ENCODE results near the gene YY1. TPM values are rescaled to one million over a fixed set of nuclear protein-coding genes. Genes with fewer than 3 reads are reported as not detected.
"Not testable (repeated sequence)": the region's sequence is repeated elsewhere in the genome, so short reads cannot be mapped to it uniquely, and the experiment has no call there.

Gene YY1
- total RNA-seq, 1 donor from 2014 or later = 48.1 TPM

- intact Hi-C loops (cut with DNase I) = no loop called here
- peak; percentile 13 for ATAC-seq (ENCODE audit: poor library complexity)
- peak; percentile 79 for DNase-seq
These were observed 65.9 kb downstream of the YY1 start for GRCh38 chr14:100304825-100305323.

DNA sequence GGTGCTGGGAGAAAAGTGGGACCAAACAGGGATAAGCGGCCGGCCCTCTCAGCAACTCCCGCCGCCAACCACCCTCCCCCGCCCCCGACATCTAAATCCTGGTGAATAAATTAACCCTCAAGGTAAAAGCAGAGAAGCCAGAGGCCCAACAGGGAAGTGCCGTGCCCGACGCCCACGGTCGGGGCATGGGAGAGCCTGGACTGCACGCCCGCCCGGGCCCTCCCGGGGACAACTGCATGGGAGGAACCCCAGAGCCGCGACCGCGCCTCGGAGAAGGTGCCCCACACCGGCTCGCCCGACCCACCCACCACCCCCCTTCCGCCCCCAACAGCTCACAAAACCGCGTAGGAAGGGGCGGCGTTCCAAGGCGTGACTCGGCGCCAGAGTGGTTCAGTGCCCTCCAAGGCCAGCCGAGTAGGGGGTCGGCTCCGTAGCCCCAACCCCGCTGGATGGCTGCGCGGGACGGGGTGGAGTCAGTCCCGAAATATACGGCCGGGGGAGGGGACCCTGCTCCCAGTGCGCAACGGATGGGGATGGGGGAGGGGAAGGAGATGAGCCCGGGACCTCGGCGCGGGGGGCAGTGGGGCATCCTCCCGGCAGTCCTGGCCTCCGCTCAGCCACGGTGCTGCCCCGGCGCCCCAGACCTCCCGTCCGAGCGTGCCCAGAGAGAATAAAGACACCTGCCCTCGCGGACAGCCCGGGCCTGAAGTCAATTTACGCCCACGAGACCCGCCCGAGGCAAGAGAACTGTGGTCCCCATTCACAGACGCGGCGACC is 66.6 kb downstream of the YY1 start:
- ATAC-seq (ENCODE audit: poor library complexity) (peak; percentile 7), DNase-seq (peak; percentile 61)
- intact Hi-C loops (cut with DNase I) = no loop called here

DNA sequence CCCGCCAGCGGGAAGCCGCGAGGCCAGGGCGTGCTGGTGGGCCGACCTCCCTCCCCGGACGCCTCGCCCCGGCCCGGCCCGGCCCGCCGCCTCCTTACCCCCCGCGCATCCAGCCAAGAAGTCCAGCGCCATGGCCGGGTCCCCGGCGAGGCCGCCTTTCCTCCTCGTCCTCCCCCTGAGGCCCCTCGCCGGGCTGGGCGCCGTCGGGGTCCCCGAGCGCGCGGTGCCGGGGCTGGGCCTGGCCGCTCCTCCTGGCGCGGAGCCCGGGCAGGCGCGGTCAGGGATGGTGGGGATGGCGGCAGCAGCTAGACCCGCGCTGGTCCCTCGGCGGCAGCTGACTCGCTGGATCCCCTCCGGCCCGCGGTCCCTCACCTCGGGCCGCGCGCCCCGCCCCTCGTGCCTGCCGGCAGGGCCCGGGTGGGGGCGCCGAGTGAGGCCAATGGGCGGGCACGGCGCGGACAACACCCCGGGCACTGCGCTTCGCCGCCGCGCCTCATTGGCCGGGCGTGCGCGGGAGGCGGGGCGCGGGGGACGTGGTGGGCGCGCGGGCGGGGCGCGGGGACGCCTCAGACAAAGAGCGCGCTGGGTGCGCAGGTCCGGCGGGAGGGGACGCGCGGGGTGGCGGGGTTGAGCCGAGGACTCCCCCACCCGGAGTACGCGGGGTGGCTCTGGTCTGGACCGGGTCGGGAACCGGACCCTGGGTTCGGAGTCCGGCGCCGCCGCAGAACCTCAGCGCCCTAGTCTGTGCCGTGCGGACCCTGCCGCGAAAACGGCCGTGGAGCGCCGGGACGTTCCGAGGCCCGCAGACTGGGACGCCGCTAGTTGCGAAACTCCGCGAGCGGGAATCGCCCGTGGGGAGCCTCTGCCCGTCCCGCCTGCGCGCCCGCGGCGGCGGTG is 67.4 kb downstream of the YY1 start, which contains the start of gene SLC25A29:
SLC25A29 (minus strand) TSS at position 344 of the 897 bp plus-strand sequence; CDS start at position 132, 212 bp downstream.
- intact Hi-C loops (cut with DNase I) = no loop called here
- DNase-seq (peak; percentile 93), ATAC-seq (ENCODE audit: poor library complexity) (peak; percentile 96)

DNA sequence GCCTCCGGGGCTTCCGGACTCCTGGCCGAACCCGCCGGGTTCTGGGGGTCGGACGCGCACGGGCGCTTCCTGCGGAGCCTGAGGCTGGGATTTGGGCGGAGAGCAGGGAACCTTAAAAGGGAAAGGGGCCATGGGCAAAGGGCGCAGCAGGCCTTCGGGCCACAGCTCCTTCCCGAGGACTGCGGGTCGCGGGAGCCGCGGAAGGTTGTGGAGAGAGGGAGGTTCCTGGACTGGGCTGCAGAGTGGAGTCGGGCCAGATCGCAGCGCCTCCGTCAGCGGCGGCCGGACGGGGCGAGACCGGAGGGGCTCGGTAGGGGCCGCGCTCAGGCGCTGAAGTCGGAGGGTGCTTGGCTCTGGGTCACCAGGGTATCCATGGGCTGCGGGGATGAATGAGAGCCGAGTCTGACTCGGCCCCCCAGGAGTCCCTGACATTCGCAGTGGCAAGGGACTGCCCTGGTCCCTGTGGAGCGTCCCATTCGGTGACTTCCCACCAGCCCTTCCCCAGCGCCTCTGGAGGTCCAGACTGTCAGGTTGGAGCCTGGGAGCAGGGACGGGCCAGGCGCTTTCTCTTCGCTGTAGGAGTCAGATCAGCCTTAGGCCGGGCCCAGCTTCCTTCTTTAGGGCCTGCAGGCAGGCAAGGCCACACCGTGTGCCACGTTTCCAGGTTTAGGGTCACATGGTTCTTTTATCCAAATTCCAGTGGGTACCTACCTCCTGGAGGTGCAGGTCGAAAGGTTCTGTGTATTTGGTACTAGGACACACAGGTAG is 68.2 kb downstream of the YY1 start:
- peak; percentile 27 for ATAC-seq (ENCODE audit: poor library complexity)
- peak; percentile 60 for DNase-seq
- intact Hi-C loops (cut with DNase I) = no loop called here

- intact Hi-C loops (cut with DNase I) = no loop called here
- ATAC-seq (ENCODE audit: poor library complexity) (no peak), DNase-seq (no peak)
These were observed 69.0 kb downstream of the YY1 start for GRCh38 chr14:100307766-100308426.

- DNase-seq; ATAC-seq (ENCODE audit: poor library complexity); intact Hi-C loops (cut with DNase I): not testable (repeated sequence)
These were observed 69.5 kb downstream of the YY1 start for GRCh38 chr14:100308427-100308792.

DNA sequence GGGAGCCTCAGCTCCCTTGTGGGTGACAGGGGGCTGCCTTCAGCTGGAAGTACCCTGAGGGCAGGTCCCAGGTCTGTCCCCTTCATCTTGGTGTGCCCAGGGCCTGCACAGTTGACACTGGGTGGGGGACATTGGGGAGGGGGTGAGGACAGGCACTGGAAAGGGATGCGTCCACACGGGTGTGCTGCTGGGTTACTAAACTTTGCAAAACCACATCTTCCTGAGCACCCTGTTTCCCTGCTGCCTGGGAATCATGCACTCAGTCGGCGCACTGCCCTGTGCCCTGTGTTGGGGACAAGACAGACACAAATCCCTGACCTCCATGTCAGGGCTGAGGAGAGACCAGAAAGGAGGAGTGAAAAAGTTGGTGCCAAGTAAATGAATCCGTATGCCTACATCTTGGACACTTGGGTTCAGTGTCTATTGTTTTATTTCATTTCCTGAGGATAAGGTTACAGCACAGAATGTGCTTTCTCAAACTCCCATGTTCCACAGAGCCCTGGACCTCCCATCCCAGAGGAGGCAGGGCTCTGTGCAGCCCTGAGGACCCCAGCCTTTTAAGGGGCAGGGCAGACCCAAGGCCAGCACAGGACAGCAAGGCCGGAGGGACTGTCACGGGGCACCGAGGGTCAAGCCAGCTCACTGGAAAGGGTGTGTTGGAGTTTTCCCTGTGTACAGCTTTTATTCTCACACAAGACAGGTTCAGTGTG is 70.2 kb downstream of the YY1 start:
- ATAC-seq (ENCODE audit: poor library complexity) = no peak
- no peak for DNase-seq
- intact Hi-C loops (cut with DNase I) = no loop called here

DNA sequence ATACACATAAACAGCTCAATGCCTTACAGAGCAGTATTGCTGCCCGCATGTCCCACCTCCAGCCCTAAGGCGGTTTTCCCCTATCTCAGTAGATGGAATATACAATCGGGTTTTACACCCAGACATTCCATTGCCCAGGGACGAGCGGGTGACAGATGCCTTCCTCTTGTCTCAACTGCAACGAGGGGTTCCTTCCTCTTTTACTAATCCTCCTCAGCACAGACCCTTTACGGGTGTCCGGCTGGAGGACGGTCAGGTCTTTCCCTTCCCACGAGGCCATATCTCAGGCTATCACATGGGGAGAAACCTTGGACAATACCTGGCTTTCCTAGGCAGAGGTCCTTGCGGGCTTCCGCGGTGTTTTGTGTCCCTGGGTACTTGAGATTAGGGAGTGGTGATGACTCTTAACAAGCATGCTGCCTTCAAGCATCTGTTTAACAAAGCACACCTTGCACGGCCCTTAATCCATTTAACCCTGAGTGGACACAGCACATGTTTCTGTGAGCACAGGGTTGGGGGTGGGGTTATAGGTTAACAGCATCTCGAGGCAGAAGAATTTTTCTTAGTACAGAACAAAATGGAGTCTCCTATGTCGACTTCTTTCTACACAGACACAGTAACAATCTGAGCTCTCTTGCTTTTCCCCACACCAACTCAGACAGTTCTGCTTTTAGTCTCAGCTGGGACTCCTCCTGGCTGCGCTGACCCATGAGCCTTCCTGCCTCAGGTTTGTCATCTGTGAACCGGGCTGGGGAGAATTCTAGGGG is 73.3 kb downstream of the YY1 start:
- DNase-seq; ATAC-seq (ENCODE audit: poor library complexity); intact Hi-C loops (cut with DNase I): not testable (repeated sequence)

DNA sequence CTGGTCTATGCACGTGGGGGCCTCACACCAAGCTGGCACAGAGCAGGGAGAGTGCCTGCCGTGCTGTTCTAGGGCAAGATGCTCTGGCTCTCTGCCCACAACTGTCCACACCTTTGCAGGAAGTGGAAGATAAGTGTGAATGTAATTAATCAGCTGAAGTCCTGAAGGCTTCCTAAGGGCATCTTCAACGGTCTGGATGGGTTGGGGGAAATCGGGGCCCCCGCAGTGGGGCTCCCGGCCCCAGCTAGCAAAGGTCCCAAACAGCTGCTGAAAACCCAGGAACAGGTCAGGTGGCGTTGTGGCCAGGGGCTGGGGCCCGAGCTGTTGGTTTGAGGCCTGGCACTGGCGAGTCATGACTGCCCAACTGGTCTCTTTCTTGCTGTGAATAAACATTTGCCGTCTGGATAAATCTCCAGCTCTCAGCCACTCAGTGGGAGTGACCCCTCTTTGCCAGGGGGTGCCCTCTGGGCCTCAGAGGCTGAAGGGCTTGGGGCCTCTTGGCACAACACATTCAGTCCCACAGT is 74.0 kb downstream of the YY1 start:
- ATAC-seq (ENCODE audit: poor library complexity) (no peak), DNase-seq (no peak)
- intact Hi-C loops (cut with DNase I) = no loop called here

DNA sequence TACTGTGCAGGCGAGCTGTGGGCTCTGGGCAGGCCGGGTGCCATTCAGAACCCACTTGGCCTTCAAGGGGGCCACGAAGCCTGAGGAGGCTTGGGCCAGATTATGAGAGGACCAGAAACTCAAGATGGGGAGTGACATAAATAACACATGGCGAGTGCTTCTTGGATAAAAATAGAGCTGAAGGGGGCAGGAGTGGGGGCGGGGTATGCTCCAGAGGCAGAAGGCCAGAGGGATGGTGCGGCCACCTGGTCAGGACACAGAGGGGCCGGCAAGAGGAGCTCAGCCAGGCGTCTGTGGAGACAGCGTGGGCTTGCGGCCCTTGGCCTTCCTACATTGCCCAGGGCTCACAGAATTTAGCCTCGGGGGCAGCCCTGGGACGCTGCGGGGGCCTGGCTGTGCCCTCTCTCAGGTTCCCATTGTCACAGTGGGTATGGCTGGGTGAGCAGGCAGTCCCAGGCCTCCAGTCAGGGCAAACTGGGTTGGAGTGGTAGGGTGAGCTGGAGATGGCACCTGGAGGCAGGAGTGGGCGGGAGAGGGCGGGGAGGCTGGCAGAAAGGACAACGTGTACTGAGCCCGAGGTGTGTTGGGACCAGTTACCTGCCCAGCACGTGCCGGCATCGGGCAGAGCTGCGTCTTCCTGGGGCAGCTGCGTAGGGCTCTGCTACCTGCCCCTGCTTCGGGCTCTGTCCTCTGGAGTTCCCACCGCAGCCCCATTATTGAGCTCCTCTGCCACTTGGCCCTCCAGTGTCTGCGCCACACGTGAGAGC is 74.7 kb downstream of the YY1 start:
- intact Hi-C loops (cut with DNase I) = no loop called here
- ATAC-seq (ENCODE audit: poor library complexity) (no peak), DNase-seq (no peak)

GRCh38 chr14:100314724-100315123 is 75.8 kb downstream of the YY1 start:
- ATAC-seq (ENCODE audit: poor library complexity) (no peak), DNase-seq (no peak)
- intact Hi-C loops (cut with DNase I) = no loop called here

GRCh38 chr14:100317389-100317788 is 78.4 kb downstream of the YY1 start:
- intact Hi-C loops (cut with DNase I) = no loop called here

DNA sequence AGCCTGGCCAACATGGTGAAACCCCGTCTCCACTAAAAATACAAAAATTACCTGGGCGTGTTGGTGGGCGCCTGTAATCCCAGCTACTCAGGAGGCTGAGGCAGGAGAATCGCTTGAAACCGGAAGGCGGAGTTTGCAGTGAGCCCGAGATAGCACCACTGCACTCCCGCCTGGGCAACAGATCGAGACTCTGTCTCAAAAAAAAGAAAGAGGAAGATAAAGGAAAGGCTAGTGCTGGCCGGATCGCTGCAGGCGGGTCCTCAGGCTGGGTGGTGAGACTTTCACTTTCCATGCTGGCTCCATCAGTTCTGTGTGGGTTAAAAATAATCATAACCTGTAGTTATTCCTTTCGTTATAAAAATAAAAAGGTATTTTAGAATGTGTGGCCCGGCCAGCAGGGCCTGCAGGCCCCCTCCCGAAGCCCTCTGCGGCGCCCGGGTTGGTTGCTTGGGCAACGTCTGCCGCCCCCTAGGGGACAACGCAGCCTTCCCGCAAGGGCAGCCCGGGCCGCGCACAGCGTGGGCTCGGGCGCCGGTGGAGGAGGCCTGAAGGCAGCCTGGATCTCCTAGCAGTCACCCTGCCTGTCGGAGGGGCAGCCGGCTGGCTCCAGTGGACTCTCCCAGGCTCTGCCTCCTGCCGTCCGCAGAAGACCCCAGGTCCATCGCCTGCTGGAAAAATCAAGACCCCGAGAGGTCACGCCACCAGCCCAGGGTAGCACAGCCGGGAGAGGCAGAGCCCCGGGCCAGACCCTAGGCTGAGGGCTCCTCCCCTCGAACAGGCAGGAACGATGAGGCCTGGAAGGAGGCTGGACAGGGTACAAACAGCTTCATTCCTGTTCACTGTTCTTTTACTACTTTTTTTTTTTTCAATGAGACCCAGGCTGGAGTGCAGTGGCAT is 79.2 kb downstream of the YY1 start:
- peak; percentile 95 for ATAC-seq (ENCODE audit: poor library complexity)
- DNase-seq = peak; percentile 89
- intact Hi-C loops (cut with DNase I) = no loop called here

More at GRCh38 chr14:100317389-100317788, 78.4 kb downstream of the YY1 start:
- DNase-seq = no peak
- ATAC-seq (ENCODE audit: poor library complexity) = no peak

- intact Hi-C loops (cut with DNase I) = no loop called here
These were observed 81.4 kb downstream of the YY1 start for GRCh38 chr14:100320157-100320856.

More at GRCh38 chr14:100320157-100320856, 81.4 kb downstream of the YY1 start:
- ATAC-seq (ENCODE audit: poor library complexity) (no peak), DNase-seq (no peak)
